GM12878 (cell line): ENCODE results near the gene IQGAP2. TPM values are rescaled to one million over a fixed set of nuclear protein-coding genes. Genes with fewer than 3 reads are reported as not detected.

Source experiments
- ATAC-seq: fragments of 200-7000 bp; cut with Tn5 transposase; 3 replicates; pipeline ENCODE4 v1.9.1; 2020; ENCODE audit warnings: mild to moderate bottlenecking, moderate library complexity
- BruUV-seq: library from RNA; stranded (reverse); fragments of 400-500 nt; replicated peaks from 2 replicates; lab custom pipeline; 2021; lab: Mats Ljungman, UMichigan
- CTCF ChIA-PET: fragments of 300-600 bp; sonication (Branson Sonifier 250); formaldehyde crosslinking; extraction: SDS; loops from one replicate; lab custom pipeline; 2021; ENCODE audit warnings: inconsistent platforms; lab: Yijun Ruan, JAX
- POLR2A ChIA-PET: fragments of 350-600 bp; formaldehyde crosslinking; extraction: SDS; loops from one replicate; lab custom pipeline; 2021; ENCODE audit warnings: inconsistent platforms; lab: Charles Lee
- RAD21 ChIA-PET: fragments of 300-600 bp; sonication (Branson Sonifier 250); formaldehyde crosslinking; loops from one replicate; lab custom pipeline; 2023; ENCODE audit warnings: antibody characterized with exemption; ENCODE audit not compliant: unreplicated experiment; lab: Charles Lee
- SMC1A ChIA-PET: fragments of 300-600 bp; sonication (Branson Sonifier 250); formaldehyde crosslinking; loops from one replicate; lab custom pipeline; 2023; ENCODE audit not compliant: unreplicated experiment, uncharacterized antibody; lab: Charles Lee
- DNase-seq: peaks from one replicate; pipeline ENCODE4 v3.0.0-alpha.2; 2011; ENCODE audit warnings: low read depth, low spot score
- FAIRE-seq: peaks from 3 replicates; lab custom pipeline; 2011; peaks lifted over from hg19 to GRCh38; lab: Jason Lieb, UNC
- H2AFZ ChIP-seq: 2 replicates; pipeline ENCODE4 v1.6.0; 2011; ENCODE audit warnings: low read depth, low read length, control low read depth; ENCODE audit not compliant: control insufficient read depth
- H3K27ac ChIP-seq: 2 replicates; pipeline ENCODE4 v1.5.1; 2011; ENCODE audit warnings: control low read depth; ENCODE audit not compliant: control insufficient read depth, insufficient read depth
- H3K27me3 ChIP-seq, 2 experiments: replicated peaks in 1 of 2; 2 replicates each; pipeline versions ENCODE4 v1.6.0 to v1.6.1; 2011; ENCODE audit warnings: low read length in 1 of 2; ENCODE audit not compliant: control insufficient read depth in 2 of 2, insufficient read depth in 2 of 2
- H3K36me3 ChIP-seq, 2 experiments: 2 replicates each; pipeline ENCODE4 v1.5.1; 2011; ENCODE audit warnings: low read length in 1 of 2; ENCODE audit not compliant: control insufficient read depth in 2 of 2, insufficient read depth in 2 of 2
- H3K4me1 ChIP-seq: 2 replicates; pipeline ENCODE4 v1.6.1; 2011; ENCODE audit warnings: mild to moderate bottlenecking, low read length, moderate library complexity, mixed read lengths; ENCODE audit not compliant: control insufficient read depth, insufficient read depth
- H3K4me2 ChIP-seq: 2 replicates; pipeline ENCODE4 v1.6.0; 2011; ENCODE audit warnings: control low read depth; ENCODE audit not compliant: control insufficient read depth, insufficient read depth
- H3K4me3 ChIP-seq: fragments of 200-600 bp; sonication (generic); 2 replicates; pipeline ENCODE4 v1.5.1; 2016
- H3K79me2 ChIP-seq: 2 replicates; pipeline ENCODE4 v1.6.0; 2011; ENCODE audit warnings: low read length; ENCODE audit not compliant: control insufficient read depth, insufficient read depth
- H3K9ac ChIP-seq: 2 replicates; pipeline ENCODE4 v1.8.0; 2011; ENCODE audit warnings: low read length, control low read depth, mixed read lengths; ENCODE audit not compliant: control insufficient read depth, insufficient read depth
- H3K9me3 ChIP-seq: replicated peaks from 3 replicates; pipeline ENCODE4 v1.5.1; 2011; ENCODE audit warnings: mild to moderate bottlenecking, low read length; ENCODE audit not compliant: control insufficient read depth, insufficient read depth
- H4K20me1 ChIP-seq: 2 replicates; pipeline ENCODE4 v1.6.0; 2011; ENCODE audit not compliant: control insufficient read depth, insufficient read depth
- ATF3 ChIP-seq: IDR thresholded peaks from 2 replicates; pipeline ENCODE4 v1.6.1; 2011; ENCODE audit warnings: low read depth, mild to moderate bottlenecking, low read length, moderate library complexity, borderline replicate concordance; ENCODE audit errors: extremely low read depth
- BCL11A ChIP-seq: IDR thresholded peaks from 2 replicates; pipeline ENCODE4 v1.6.1; 2011; ENCODE audit warnings: low read depth, low read length
- CBX5 ChIP-seq: sonication (generic); IDR thresholded peaks from 2 replicates; pipeline ENCODE4 v1.6.1; 2016; ENCODE audit warnings: low read depth, moderate library complexity, mild to moderate bottlenecking, inconsistent platforms
- CUX1 ChIP-seq: IDR thresholded peaks from 2 replicates; pipeline ENCODE4 v1.6.1; 2012; ENCODE audit warnings: improper control_type of control experiment, low read depth, low read length; ENCODE audit not compliant: insufficient replicate concordance
- MTA3 ChIP-seq: IDR thresholded peaks from 2 replicates; pipeline ENCODE4 v1.6.1; 2012; ENCODE audit warnings: low read length, inconsistent platforms, borderline replicate concordance
- MYC ChIP-seq: IDR thresholded peaks from 2 replicates; pipeline ENCODE4 v1.6.1; 2011; ENCODE audit warnings: mild to moderate bottlenecking, low read length, moderate library complexity, inconsistent platforms; ENCODE audit not compliant: insufficient read depth, insufficient replicate concordance, insufficient read length, severe bottlenecking
- PBX3 ChIP-seq: IDR thresholded peaks from 2 replicates; pipeline ENCODE4 v1.6.1; 2011; ENCODE audit warnings: mild to moderate bottlenecking, low read depth, low read length, moderate library complexity; ENCODE audit not compliant: insufficient replicate concordance
- PKNOX1 ChIP-seq: fragments of 450-650 bp; IDR thresholded peaks from 2 replicates; pipeline ENCODE4 v1.6.1; 2016; ENCODE audit warnings: mild to moderate bottlenecking
- PML ChIP-seq: IDR thresholded peaks from 2 replicates; pipeline ENCODE4 v1.6.1; 2012; ENCODE audit warnings: low read length, inconsistent platforms
- RUNX3 ChIP-seq: IDR thresholded peaks from 2 replicates; pipeline ENCODE4 v1.6.1; 2012; ENCODE audit warnings: low read length, inconsistent platforms
- TCF3 ChIP-seq: IDR thresholded peaks from 2 replicates; pipeline ENCODE4 v1.6.1; 2012; ENCODE audit warnings: low read depth, mild to moderate bottlenecking, low read length, borderline replicate concordance; ENCODE audit not compliant: insufficient read depth
- ZZZ3 ChIP-seq: IDR thresholded peaks from 2 replicates; pipeline ENCODE4 v1.6.1; 2011; ENCODE audit warnings: low read depth; ENCODE audit not compliant: control insufficient read depth, insufficient read length
- WGBS: methylation state at CpG from one replicate; pipeline ENCODE4 v1.1.6; 2016; ENCODE audit warnings: low lambda C conversion rate; ENCODE audit not compliant: insufficient replicate concordance, insufficient coverage; ENCODE audit errors: missing lambda C conversion rate; 5-methylcytosine and 5-hydroxymethylcytosine counted together
- in situ Hi-C: fragments of 300-500 bp; cut with MboI; formaldehyde crosslinking; loops from 9 replicates; pipeline ENCODE4 v1.14.3; 2018; ENCODE audit warnings: mixed read lengths
- intact Hi-C: fragments of 100-400 bp; cut with micrococcal nuclease; formaldehyde crosslinking; loops from one replicate; pipeline ENCODE4 v1.14.2; 2022; ENCODE audit not compliant: unreplicated experiment
- polyA plus RNA-seq, 11 experiments: library from polyadenylated mRNA; depleted of rRNA in 4 of 11; unstranded in 6 of 11; stranded (reverse) in 5 of 11; fragments of >200 nt; fragmentation: Nextera tagmentation in 4 of 11; fragmentation: Illumina TruSeq in 1 of 11; extraction: Ambion mirVana in 4 of 11; extraction: Trizol in 1 of 11; gene quantifications; 1 replicate in 1 of 11; 2 replicates in 10 of 11; pipeline versions ENCODE4 v1.2.1 to v1.2.3, GENCODE V29; 2011 to 2016; ENCODE audit warnings: inconsistent platforms in 2 of 11, missing spikeins in 2 of 11, low read depth in 1 of 11
- total RNA-seq, 4 experiments: library from RNA; depleted of rRNA in 3 of 4; stranded (reverse); fragments of >200 nt in 3 of 4; fragmentation: Illumina TruSeq in 1 of 4; extraction: Trizol in 1 of 4; gene quantifications; 2 replicates each; pipeline versions ENCODE4 v1.2.1 to v1.2.3, GENCODE V29; 2013 to 2021

The IQGAP2 gene
- total and polyA plus RNA-seq, 10 of the 15 experiments (the other 5 are each of a cell fraction or from before 2014, with no cell fraction given), result 14.5 to 41.4 (median 21.8) TPM

- 98% methylated on average over 3 of the region's 3 CpGs for WGBS
- ChIA-PET RAD21 (interaction anchor here (1.2 kb wide), 1 partner anchor 22 kb away, joined by 3 read pairs; no protein-coding TSS in a partner anchor), CTCF (interaction anchor here (1.5 kb wide), 1 partner anchor 59 kb away, joined by 6 read pairs; no protein-coding TSS in a partner anchor), SMC1A (interaction anchor here (1.1 to 1.3 kb wide), 3 partner anchors 19 to 39 kb away, joined by 3 to 4 read pairs (median 3); no protein-coding TSS in a partner anchor), POLR2A (interaction anchor here (0.6 kb wide), 1 partner anchor 60 kb away, joined by 3 read pairs; no protein-coding TSS in a partner anchor)
- H3K36me3 ChIP-seq, result no peaks in the 10 kb centered on the region
- no peak overlapping the region for H3K9ac ChIP-seq
- intact Hi-C loops, result no loop called here
- H3K4me3 ChIP-seq, result no peak overlapping the region
- FAIRE-seq (no peak), DNase-seq (no peak), ATAC-seq (no peak)
- H3K79me2 ChIP-seq, result peaks cover 3% of the 10 kb centered on the region
- in situ Hi-C loops, result no loop called here
- no peak overlapping the region for H2AFZ ChIP-seq
- H3K27ac ChIP-seq, result no peak overlapping the region
- no peaks in the 10 kb centered on the region for H3K9me3 ChIP-seq
- H4K20me1 ChIP-seq, result no peaks in the 10 kb centered on the region
- no TSS peak for BruUV-seq
- peaks cover 8% of the 10 kb centered on the region; the same call in 1 of the 2 replicates for H3K4me1 ChIP-seq
- no peaks in the 10 kb centered on the region for H3K27me3 ChIP-seq
- no peak overlapping the region for H3K4me2 ChIP-seq
- no peak for TF ChIP-seq RUNX3
- TF ChIP-seq BCL11A, result no peak
- TF ChIP-seq ZZZ3, result no peak
- TF ChIP-seq MTA3, result no peak
- no peak for TF ChIP-seq CUX1
- no peak for TF ChIP-seq PML
- TF ChIP-seq ATF3, result no peak
- no peak for TF ChIP-seq MYC
- TF ChIP-seq PBX3, result no peak
- TF ChIP-seq TCF3, result no peak
- no peak for TF ChIP-seq PKNOX1
- TF ChIP-seq CBX5, result no peak
Measured at GRCh38 chr5:76524101-76524835, 121.2 kb downstream of the IQGAP2 start.
